GM18511 (cell line): ENCODE data around the gene UGDH.

Experiments
- ATAC-seq: cut with Tn5 transposase; IDR thresholded peaks from one replicate; pipeline ENCODE4 v1.9.1; 2021; ENCODE audit warnings: mild to moderate bottlenecking, moderate library complexity; ENCODE audit not compliant: unreplicated experiment

The UGDH gene

DNA sequence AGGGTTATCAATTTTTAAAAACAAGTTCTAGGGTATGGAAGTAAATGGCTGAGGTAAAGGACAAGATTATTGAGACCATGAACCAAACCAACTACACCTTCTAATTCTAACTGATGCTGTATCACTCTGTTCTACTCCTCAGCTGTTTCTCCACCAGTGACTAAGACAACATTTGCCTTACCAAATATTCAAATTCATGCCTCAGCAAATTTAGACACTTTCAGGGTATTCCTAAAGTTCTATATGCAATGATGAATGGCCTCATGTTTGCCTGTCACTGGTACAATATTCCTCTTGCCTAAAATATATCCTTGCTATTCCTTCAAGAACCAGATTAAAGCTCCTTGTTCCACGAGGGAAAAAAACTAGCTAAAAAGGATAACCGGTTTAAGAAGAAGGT, 73.5 kb downstream of the UGDH start:
- ATAC-seq: no peak

GRCh38 chr4:39452860-39453587, 74.2 kb downstream of the UGDH start:
- ATAC-seq: no peak

- no peak for ATAC-seq
Observed at GRCh38 chr4:39452153-39452859, 74.9 kb downstream of the UGDH start.

GRCh38 chr4:39451423-39452023, 75.7 kb downstream of the UGDH start:
- no peak for ATAC-seq

DNA sequence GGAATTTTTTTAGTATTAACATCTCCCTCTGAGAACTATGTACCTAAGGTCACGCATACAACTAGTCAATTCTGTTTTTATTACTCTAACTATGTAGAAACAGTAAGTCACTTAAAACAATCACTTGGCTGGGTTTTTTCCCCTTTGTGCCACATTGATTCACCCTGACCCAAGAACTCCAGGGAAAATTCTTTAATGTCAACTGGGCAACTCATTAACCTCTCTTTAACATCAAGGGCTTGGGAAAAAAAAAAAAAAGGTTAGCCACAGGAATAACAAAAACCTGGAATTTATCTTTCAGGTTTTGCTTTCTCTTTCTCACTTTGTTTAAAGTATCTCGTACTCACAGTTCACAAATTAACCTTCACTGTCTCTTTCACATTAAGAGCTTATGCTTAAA, 76.6 kb downstream of the UGDH start:
- ATAC-seq: no peak
